Measurements from ENCODE around the gene CHRNB1. TPM values are rescaled to one million over a fixed set of nuclear protein-coding genes. Genes with fewer than 3 reads are reported as not detected.
"Not testable (repeated sequence)": the region's sequence is repeated elsewhere in the genome, so short reads cannot be mapped to it uniquely, and the experiment has no call there.

Gene CHRNB1
- total RNA-seq, 2 donors from 2014 or later, result 12.1 to 17.6 TPM

DNA sequence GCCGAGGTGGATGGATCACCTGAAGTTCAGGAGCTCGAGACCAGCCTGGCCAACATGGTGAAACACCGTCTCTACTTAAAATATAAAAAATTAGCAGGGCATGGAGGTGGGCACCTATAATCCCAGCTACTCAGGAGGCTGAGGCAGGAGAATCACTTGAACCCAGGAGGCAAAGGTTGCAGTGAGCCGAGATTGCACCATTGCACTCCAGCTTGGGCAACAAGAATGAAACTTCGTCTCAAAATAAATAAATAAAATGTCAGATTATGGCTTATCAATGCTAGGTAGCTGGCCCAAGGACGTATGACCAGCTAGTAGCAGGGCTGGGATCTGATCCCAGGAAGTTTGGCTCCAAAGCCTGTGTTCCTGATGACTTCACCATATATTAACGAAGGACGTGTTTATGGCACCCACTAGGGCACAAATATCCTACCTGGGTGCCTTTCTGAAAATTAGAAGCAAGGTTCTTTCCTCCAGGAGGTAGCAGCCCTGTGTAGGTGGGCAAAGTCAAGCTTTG, 25.7 kb downstream of the CHRNB1 start:
- H3K9me3 Mint-ChIP-seq; H3K27ac Mint-ChIP-seq; ATAC-seq; DNase-seq (ENCODE audit: low spot score in 2 of 2); H3K36me3 Mint-ChIP-seq: not testable (repeated sequence)

DNA sequence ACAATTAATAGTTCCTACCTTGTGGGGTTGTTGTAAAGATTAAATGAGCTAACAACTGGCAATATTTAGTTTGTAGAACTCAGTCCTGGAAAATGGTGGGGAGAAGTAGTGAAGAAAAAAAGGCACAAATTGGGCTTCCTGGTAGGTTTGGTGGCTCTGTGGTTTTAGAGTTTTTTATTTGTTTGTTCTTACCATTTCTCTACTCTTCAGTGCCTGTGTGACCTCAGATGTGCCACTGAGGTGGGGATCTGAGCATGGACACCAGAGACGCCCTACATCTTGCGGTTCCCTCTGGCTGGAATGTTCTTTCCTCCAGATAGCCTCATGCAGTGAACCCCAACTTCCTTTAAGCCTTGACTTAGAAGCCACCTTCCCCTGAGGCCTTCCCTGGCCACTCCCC, 26.9 kb downstream of the CHRNB1 start:
- no peak for DNase-seq (ENCODE audit: low spot score in 2 of 2)
- H3K36me3 Mint-ChIP-seq, result peaks cover 0 to 5% of the 10 kb centered on the region in 2 donors
- no peak for ATAC-seq
- H3K27ac Mint-ChIP-seq, result peak overlapping the region in 1 of 2 donors; percentile 56
- no peaks in the 10 kb centered on the region for H3K9me3 Mint-ChIP-seq

DNA sequence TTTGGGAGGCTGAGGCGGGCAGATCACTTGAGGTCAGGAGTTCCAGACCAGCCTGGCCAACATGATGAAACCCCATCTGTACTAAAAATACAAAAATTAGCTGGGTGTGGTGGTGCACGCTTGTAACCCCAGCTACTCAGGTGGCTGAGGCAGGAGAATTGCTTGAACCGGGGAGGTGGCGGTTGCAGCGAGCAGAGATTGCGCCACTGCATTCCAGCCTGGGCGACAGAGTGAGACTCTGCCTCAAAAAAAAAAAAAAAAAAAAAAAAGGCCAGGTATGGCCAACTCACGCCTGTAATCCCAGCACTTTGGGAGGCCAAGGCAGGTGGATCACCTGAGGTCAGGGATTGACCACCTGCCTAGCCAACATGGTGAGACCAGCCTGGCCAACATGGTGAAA, 29.9 kb downstream of the CHRNB1 start:
- H3K9me3 Mint-ChIP-seq; H3K27ac Mint-ChIP-seq; ATAC-seq; DNase-seq (ENCODE audit: low spot score in 2 of 2): not testable (repeated sequence)
- peaks cover 10 to 13% of the 10 kb centered on the region in 2 donors for H3K36me3 Mint-ChIP-seq

DNA sequence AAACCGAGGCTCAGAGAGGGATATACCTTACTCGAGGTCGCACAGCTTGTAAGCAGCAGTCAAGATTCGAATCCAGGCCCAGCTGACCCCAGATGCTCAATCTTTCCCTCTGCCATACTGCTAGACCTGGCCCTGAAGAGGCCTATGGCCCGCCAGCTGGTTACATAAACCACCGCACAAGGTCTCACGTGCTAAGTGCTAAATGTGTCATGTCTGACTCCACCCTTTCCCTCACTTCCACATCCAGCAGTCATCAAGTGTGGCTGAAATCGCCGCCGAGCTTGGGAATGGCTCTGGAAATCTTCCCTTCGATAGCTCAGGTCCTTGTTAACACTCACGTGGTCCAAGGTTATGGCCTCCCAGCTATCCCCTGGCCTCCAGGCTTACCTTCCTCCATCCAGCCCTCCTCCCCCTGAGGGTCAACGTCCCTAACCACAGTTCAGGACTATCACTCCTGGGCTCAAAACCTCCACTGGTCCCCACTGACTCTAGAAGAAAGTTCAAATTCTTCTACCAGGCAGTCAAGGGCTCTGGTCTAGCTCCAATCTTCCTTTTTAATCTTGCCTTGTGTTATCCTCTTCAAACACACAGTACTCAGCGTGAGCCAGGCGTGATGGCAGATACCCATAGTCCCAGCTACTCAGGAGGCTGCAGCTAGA, 31.0 kb downstream of the CHRNB1 start:
- no peak for DNase-seq (ENCODE audit: low spot score in 2 of 2)
- Mint-ChIP-seq H3K36me3 (peaks cover 10 to 13% of the 10 kb centered on the region in 2 donors), H3K9me3 (no peaks in the 10 kb centered on the region), H3K27ac (peak overlapping the region; percentile 6 to 70)
- no peak for ATAC-seq

DNA sequence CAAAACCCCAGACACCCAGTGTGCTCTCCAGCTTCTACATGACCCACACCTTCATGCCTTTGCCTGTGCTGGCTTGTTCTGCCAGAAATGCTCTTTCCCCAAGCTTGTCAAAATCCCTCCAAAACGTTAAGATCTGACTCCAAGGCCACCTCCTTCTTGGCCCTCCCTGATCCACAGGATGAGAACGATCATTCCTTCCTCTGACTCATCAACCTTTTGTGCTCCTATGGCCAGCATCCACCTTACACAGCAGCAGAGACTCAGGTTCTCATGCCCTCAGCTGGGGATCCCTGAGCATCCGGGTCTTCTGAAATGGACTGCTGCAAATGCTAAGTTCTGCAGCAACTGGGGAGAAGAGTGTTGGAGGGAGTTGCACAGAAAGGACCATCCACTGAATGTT, 31.6 kb downstream of the CHRNB1 start:
- H3K36me3 Mint-ChIP-seq, result peaks cover 10 to 13% of the 10 kb centered on the region in 2 donors
- peak overlapping the region; percentile 6 to 70 for H3K27ac Mint-ChIP-seq
- no peaks in the 10 kb centered on the region for H3K9me3 Mint-ChIP-seq
- DNase-seq (ENCODE audit: low spot score in 2 of 2) (no peak), ATAC-seq (no peak)

DNA sequence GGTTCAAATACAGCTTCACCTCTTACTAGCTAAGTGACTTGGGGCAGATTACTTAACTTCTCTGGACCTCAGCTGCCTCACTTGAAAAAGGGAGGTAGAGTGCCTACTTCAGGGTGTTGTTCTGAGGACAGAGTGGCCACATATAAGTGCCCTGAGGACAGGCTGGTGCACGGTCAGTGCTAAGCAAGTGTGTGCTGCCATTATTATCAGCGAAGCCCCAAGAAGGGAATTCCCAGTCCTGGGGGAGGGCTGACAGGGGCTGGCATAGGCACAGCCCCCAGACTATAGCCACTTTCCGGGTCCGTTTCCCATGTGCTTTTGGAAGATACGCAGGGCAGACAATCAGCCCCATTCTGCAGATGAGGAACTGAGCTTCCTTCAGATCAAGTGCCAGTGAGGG, 32.1 kb downstream of the CHRNB1 start:
- H3K36me3 Mint-ChIP-seq, result peaks cover 10 to 13% of the 10 kb centered on the region in 2 donors
- H3K27ac Mint-ChIP-seq, result peak overlapping the region in 1 of 2 donors; percentile 87
- no peak for DNase-seq (ENCODE audit: low spot score in 2 of 2)
- no peak for ATAC-seq
- H3K9me3 Mint-ChIP-seq, result no peaks in the 10 kb centered on the region

DNA sequence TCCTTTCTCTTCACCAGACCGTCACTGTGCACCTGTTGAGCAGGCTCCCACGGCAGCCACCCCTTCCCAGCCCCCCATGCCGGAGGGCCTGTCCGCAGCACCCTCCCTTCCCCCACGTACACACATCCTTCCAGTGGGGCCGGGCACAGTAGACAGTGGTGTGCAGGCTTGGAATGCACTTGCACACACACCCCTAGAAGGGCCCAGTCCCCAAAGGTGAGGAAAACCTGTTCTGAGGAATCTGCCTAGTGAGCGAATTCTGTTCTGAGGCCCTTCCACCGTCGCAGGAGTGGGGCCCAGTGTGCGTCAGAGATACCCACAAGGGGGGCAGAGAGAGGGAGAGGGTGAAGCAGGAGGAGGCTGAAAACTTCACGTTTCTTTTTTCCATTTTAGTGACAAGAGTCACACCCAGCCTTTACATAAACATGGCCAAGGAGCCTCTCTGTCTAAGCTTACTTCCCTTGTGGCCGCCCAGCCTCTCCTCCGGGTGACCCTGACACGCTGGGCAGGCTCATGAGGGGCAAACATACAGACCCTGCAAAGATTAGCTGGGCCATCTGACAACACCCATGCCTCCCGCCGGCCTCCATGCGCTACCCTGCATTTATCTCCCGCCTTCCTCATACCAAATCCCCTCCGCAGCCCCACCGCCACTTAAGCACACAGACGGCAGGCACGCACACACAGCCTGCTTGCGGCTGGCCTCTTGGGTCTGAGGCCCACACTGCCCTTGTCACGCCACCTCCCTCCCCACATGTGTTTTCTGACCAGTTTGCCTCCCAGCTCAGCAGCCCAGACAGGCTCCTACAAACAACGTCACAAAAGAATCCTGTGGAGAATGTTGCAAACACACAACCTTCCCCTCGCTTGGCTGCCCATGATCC, 32.8 kb downstream of the CHRNB1 start:
- peak overlapping the region; percentile 84 to 87 for H3K27ac Mint-ChIP-seq
- DNase-seq (ENCODE audit: low spot score in 2 of 2), result no peak

DNA sequence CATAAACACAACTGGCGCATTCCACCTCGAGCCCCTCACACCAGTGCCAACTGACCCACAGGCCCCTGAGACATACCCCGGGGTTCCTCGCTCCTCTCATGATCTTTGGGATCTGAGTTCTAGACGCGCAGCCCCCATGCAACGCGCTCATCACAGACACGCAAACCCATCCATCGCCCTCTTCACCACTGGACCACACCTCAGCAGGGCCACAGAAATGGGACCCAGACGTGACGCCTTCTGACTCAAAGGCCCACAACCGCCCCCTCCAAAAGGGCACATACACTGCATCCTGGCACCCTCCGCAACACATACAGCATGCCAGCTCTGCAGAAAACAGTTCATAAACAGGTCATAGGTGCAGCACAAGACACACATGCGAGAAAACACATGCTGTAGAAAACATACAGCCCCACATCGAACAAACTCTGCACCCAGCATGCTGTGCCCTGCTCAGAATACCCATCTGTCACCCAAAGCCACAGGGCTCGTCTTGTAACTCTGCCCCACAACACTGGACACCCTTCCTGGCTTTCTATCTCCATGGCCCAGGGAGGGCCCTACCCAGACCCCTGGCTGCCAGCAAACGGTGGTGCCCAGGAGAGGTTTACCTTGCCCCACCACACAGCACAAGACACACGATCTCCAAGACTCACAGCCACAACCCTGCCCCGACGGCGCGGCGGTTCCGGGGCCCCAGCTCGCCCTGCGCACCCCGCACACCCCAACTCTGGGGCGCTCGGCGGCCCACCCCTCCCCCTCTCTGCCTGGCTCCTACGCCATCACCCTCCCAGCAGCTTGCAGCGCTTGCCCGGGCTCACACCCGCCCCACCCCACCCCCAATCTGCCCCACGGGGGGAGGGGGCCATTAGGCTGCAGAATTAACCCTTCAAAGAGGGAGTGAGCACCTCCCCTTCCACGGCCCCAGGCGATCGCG, 33.7 kb downstream of the CHRNB1 start:
- Mint-ChIP-seq H3K27ac (peak overlapping the region; percentile 84 to 87), H3K9me3 (no peaks in the 10 kb centered on the region), H3K36me3 (peaks cover 10 to 13% of the 10 kb centered on the region in 2 donors)
- DNase-seq (ENCODE audit: low spot score in 2 of 2) (peak in 1 of 2 donors; percentile 54), ATAC-seq (peak; percentile 35 to 68)

More for the DNA sequence above, 32.8 kb downstream of the CHRNB1 start:
- peaks cover 10 to 13% of the 10 kb centered on the region in 2 donors for H3K36me3 Mint-ChIP-seq
- no peaks in the 10 kb centered on the region for H3K9me3 Mint-ChIP-seq
- ATAC-seq, result peak in 1 of 2 donors; percentile 2

DNA sequence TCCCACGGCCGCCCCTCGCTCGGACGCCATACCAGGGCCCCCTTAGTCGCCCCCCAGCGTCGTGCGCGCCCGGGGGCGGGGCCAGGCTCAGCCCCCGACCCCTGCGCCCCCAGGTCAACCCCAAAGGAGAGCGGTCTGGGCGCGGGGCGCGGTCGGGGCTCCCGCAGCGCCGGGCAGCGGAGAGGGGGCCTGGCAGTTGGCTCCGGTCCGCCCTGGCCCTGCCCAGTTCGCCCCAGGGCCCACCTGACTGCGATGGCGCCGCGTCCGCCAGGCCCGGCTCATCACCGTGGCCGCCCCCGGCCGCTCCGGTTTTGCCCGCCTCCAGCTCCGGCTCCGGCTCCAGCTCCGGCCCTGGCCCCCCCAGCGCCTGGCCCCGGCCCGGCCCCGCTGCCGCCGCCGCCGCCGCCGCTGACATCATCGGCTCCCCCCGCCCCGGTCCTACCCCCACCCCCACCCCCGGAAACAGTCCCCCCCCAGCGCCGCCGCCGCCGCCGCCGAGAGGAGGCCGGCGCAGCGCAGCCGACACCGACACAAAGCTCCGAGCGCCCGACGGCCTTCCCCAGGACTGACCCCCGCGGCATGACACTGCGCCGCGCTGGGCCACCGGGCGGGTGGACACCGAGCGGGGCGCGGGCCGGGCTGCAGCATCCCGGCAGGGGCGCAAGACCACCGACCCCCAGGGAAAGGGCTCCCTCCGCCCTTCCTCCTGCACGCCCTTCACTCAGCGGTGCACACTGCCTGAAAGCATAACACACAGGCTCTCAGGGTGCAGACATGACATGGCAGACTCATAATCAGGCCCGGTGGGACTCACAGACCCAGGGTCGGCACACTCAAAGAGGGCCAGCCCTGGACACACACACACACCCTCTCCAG, 34.6 kb downstream of the CHRNB1 start, which contains the start of gene ZBTB4:
Gene ZBTB4 (minus strand): TSS at position 419 of the 876 bp plus-strand sequence. CDS start 12,830 bp downstream, outside the sequence.
- Mint-ChIP-seq H3K36me3 (peaks cover 10 to 13% of the 10 kb centered on the region in 2 donors), H3K9me3 (no peaks in the 10 kb centered on the region), H3K27ac (peak within 1 kb of the TSS; percentile 87 to 94)
- DNase-seq (ENCODE audit: low spot score in 2 of 2) (peak in 1 of 2 donors; percentile 56), ATAC-seq (peak; percentile 15 to 16)

DNA sequence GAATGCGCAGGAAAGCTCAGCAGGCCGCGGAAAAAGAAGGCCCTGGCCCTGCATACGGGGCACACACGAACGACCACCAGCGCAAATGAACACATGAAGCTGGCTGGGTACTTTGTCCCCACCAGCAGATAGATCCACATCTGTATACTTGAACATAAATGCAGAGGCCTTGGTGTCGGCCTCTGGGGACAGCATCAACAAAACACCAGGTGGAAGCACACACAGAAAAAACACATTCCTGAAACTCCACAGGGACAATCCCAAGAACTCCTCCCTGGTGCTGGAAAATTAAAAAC, 35.2 kb downstream of the CHRNB1 start:
- H3K27ac Mint-ChIP-seq, result peak overlapping the region; percentile 87 to 94
- peaks cover 15 to 19% of the 10 kb centered on the region in 2 donors for H3K36me3 Mint-ChIP-seq
- DNase-seq (ENCODE audit: low spot score in 2 of 2) (no peak), ATAC-seq (no peak)
- no peaks in the 10 kb centered on the region for H3K9me3 Mint-ChIP-seq

DNA sequence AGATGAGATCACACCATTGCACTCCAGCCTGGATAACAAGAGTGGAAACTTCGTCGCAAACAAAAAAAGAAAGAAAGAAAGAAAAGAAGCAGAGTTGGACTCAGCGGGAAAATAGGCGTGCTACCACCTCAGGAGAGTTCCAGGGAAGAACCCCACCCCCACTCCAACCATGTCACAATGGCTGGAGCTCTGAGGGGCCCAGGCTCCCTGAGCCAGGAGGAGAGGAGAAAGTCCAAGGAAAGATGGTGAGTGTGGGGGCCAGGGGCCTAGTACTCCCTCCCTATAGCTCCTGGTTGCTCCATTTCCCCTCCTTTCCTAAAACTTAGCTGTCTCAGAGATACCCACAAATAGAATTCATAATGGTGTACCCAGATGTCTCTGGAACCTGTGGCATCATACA, 36.4 kb downstream of the CHRNB1 start, which contains the start of gene SLC35G6:
Gene SLC35G6 (plus strand): TSS at position 172 of the 400 bp plus-strand sequence. CDS start 71 bp downstream, at position 243.
- DNase-seq (ENCODE audit: low spot score in 2 of 2); ATAC-seq; H3K9me3 Mint-ChIP-seq: not testable (repeated sequence)
- H3K36me3 Mint-ChIP-seq, result peaks cover 24 to 25% of the 10 kb centered on the region in 2 donors
- H3K27ac Mint-ChIP-seq, result peak within 1 kb of the TSS; percentile 94 to 97

DNA sequence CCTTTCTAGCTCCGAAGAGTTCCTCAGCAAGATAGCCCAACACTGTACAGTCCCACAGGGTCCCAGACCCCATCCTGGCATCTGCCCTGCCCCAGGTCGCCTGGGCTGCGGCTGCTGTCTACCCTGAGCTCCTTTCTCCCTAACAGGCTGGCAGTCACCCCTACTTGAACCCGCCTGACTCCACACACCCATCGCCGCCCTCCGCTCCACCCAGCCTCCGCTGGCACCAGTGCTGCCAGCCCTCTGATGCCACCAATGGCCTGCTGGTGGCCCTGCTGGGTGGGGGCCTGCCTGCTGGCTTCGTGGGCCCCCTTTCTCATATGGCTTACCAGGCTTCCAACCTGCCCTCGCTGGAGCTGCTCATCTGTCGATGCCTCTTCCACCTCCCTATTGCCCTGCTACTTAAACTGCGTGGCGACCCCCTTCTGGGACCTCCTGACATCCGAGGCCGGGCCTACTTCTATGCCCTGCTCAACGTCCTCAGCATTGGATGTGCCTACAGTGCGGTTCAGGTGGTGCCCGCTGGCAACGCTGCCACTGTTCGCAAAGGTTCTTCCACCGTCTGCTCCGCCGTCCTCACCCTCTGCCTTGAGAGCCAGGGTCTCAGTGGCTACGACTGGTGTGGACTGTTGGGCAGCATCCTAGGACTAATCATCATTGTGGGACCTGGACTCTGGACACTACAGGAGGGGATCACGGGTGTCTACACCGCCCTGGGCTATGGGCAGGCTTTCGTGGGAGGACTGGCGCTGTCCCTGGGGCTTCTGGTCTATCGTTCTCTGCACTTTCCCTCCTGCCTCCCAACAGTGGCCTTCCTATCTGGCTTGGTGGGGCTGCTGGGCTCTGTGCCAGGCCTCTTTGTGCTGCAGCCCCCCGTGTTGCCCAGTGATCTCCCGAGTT, 37.2 kb downstream of the CHRNB1 start:
- DNase-seq (ENCODE audit: low spot score in 2 of 2); ATAC-seq; H3K9me3 Mint-ChIP-seq: not testable (repeated sequence)
- Mint-ChIP-seq H3K27ac (peak overlapping the region; percentile 97 to 100), H3K36me3 (peaks cover 26 to 30% of the 10 kb centered on the region in 2 donors)

DNA sequence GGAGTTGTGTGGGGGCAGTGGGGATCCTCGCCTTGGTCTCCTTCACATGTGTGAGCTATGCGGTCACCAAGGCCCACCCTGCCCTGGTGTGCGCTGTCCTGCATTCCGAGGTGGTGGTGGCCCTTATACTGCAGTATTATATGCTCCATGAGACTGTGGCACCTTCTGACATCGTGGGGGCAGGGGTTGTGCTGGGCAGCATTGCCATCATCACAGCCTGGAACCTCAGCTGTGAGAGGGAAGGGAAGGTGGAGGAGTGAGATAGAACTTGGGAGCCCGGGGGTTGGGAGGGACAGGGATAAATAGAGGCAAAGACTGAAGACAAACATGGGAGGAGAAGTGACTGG, 37.9 kb downstream of the CHRNB1 start:
- DNase-seq (ENCODE audit: low spot score in 2 of 2); H3K9me3 Mint-ChIP-seq; ATAC-seq: not testable (repeated sequence)
- peaks cover 26 to 36% of the 10 kb centered on the region in 2 donors for H3K36me3 Mint-ChIP-seq
- H3K27ac Mint-ChIP-seq, result peak overlapping the region; percentile 97 to 100

DNA sequence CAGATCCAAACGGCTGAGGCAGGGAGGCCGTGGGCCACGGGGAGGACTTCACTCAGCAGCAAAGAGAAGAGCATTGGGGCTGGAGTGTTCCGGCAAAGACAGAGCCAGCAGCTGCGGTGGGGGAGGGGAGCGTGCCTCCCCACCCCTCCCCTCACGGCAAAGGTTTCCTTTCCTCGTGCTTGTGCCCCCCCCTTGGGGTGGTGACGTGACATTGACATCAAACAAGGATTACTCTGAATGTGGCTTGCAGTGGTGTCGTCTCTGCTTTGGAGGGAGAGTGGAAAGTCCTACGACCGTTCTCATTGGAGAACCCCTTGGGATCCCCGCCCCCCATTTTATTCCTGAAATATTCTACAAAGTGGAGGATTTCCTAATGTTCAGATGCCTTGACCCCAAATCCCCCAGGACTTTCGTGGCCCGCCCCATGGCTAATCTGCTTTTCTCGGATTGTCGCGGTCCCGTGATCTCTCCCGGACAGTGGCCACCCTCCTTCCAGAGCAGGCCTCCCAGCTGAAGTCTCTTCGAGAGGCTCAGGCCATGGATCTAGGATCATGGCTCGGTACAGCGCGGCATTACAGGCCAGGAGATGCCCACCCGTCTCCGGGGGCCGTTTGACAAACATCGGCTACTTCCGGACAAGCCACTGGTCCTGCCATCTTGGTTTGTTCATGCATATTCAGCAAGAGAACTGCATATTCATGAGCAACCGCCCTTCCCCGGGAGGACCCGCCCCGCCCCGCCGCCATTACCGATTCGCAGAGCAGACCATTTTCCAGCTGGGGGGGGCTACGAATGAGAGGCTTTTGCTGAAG, 38.6 kb downstream of the CHRNB1 start:
- ATAC-seq (peak; percentile 61 to 62), DNase-seq (ENCODE audit: low spot score in 2 of 2) (peak; percentile 86 to 89)
- no peaks in the 10 kb centered on the region for H3K9me3 Mint-ChIP-seq
- peak overlapping the region; percentile 97 to 100 for H3K27ac Mint-ChIP-seq
- peaks cover 18 to 35% of the 10 kb centered on the region in 2 donors for H3K36me3 Mint-ChIP-seq

Measured in activated naive CD4-positive, alpha-beta T cell treated with anti-CD3 and anti-CD28 coated beads, Interleukin-2, amount 50 U/mL, for 72 hours (primary cell).